Kidney epithelial cell (primary cell): ENCODE measurements around the gene MAF. TPM values are rescaled to one million over a fixed set of nuclear protein-coding genes. Genes with fewer than 3 reads are reported as not detected.

ENCODE experiments used
- DNase-seq: peaks from one replicate; pipeline ENCODE4 v3.0.0-alpha.2; 2010; ENCODE audit warnings: low read depth
- H3K27me3 ChIP-seq: 2 replicates; pipeline ENCODE4 v1.6.0; 2011; ENCODE audit warnings: low read length; ENCODE audit not compliant: control insufficient read depth, insufficient read depth
- H3K36me3 ChIP-seq: 2 replicates; pipeline ENCODE4 v1.5.1; 2011; ENCODE audit warnings: low read length; ENCODE audit not compliant: control insufficient read depth, insufficient read depth
- H3K4me3 ChIP-seq: 2 replicates; pipeline ENCODE4 v1.5.1; 2011; ENCODE audit warnings: low read depth, mild to moderate bottlenecking, control low read depth, low read length
- total RNA-seq: library from RNA; depleted of rRNA; stranded (reverse); fragments of >200 nt; gene quantifications from 2 replicates; pipeline ENCODE4 v1.2.3, GENCODE V29; 2015
- TF ChIP-seq, protein P1 (sequence below): IDR thresholded peaks from 2 replicates; pipeline ENCODE4 v1.5.1; 2011; ENCODE audit warnings: mild to moderate bottlenecking, moderate library complexity, low read length, control low read depth, inconsistent platforms; ENCODE audit not compliant: insufficient read depth, poor library complexity, severe bottlenecking

MAF gene
- total RNA-seq, 1 donor from 2014 or later, result 5.0 TPM

DNA sequence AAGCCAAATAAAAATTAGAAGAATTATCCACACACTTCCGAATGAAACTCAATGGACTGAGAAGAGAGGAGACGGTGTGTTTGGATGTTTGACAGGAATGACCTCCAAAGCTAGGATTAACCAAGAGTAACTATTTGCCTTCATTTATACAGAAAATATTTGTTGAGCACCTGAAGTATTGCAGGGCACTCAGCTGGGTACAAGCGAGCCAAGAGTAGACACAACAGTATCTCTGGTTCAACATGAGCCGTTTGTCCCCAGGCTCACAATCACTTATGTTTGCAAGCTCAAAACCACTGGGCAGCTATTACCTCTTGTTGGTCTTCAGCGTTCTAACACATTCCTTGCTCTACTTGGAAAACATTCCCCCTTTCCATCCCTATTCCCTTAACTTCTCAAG lies 38.8 kb downstream of the MAF start:
- TF ChIP-seq, protein P1, sequence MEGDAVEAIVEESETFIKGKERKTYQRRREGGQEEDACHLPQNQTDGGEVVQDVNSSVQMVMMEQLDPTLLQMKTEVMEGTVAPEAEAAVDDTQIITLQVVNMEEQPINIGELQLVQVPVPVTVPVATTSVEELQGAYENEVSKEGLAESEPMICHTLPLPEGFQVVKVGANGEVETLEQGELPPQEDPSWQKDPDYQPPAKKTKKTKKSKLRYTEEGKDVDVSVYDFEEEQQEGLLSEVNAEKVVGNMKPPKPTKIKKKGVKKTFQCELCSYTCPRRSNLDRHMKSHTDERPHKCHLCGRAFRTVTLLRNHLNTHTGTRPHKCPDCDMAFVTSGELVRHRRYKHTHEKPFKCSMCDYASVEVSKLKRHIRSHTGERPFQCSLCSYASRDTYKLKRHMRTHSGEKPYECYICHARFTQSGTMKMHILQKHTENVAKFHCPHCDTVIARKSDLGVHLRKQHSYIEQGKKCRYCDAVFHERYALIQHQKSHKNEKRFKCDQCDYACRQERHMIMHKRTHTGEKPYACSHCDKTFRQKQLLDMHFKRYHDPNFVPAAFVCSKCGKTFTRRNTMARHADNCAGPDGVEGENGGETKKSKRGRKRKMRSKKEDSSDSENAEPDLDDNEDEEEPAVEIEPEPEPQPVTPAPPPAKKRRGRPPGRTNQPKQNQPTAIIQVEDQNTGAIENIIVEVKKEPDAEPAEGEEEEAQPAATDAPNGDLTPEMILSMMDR, result no peak
- no peak overlapping the region for H3K4me3 ChIP-seq

DNA sequence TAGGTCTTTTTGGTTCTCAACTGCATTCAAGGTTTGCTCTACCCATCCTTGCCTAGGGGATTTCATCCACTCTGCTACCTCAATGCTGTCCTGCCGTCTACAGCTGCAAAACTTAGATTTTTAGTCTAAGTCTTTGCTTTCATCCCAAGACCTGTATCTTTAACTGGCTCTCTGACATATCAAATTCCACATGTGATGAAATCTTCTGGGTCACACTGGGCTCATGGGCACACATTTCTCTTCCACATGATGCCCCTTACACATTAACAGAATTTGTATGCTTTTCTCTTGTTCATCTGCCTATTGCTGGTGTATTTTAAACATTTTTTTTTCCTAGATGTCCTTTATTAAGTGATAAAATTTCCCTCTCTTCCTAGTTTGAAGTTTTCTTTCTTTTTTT lies 39.6 kb downstream of the MAF start:
- TF ChIP-seq, protein P1, result no peak
- Histone ChIP-seq H3K36me3 (no peaks in the 10 kb centered on the region), H3K4me3 (no peak overlapping the region), H3K27me3 (no peaks in the 10 kb centered on the region)
- DNase-seq, result no peak

More for the DNA sequence above, 38.8 kb downstream of the MAF start:
- DNase-seq, result no peak
- Histone ChIP-seq H3K27me3 (no peaks in the 10 kb centered on the region), H3K36me3 (no peaks in the 10 kb centered on the region)

DNA sequence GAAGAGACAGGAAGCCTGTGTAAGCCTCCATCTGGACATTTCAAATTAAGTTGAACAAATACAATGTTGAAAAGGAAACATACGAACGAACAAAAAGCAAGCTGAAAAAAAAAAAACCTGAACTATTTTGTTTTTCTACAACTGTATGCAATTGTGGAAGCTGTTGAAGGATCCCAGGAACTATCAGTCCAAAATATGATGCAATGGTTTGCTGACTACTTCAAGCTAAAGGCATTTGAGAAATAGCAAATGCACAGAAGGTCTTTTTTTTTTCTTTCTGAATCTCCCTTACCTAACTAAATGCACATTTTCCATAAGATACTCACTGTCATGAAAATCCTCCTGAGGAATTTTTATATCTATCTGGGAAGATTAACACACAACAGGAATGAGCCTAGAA lies 40.2 kb downstream of the MAF start:
- Histone ChIP-seq H3K27me3 (no peaks in the 10 kb centered on the region), H3K36me3 (no peaks in the 10 kb centered on the region), H3K4me3 (no peak overlapping the region)
- TF ChIP-seq, protein P1, result no peak
- DNase-seq, result no peak

DNA sequence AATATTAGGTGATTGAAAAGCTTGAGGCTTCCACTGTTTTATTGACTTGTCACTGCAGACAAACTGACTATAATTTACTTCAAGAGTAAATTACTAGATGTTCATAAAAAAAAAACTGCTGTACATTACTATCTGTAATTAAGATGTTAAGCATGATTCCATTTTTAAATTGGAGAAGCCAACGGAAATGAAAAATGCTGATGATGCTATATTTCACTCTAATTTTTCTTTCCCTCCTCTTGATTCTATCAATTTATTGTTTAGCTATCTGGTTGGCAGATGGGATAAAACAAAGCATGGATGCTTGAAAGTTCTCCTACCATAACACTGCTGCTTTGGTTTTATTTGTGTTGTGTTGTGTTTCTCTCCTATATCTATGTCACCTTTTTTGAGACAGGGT lies 41.0 kb downstream of the MAF start:
- TF ChIP-seq, protein P1, result no peak
- Histone ChIP-seq H3K27me3 (peaks cover 2% of the 10 kb centered on the region), H3K4me3 (no peak overlapping the region)

DNA sequence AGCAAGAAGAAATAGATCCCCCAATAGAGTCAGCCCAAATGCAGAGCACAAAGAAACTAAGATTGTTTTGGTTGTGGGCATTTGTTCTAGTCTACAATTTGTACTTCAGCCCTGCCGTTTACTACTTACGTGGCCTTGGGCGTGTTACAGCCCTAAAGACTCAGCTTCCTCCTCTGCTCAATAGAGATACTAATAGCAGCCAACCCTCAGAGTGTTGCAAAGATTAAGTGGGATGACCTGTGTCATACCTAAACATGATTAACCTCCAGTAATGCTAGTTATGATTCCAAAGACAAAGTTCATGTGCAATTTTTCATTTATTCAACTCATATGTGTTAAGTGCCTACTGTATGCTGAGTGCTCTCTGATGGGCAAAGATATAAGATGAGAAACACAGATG lies 43.1 kb downstream of the MAF start:
- TF ChIP-seq, protein P1, result no peak
- Histone ChIP-seq H3K27me3 (peaks cover 2% of the 10 kb centered on the region), H3K36me3 (no peaks in the 10 kb centered on the region), H3K4me3 (no peak overlapping the region)
- no peak for DNase-seq

More for the DNA sequence above, 41.0 kb downstream of the MAF start:
- no peaks in the 10 kb centered on the region for H3K36me3 ChIP-seq
- DNase-seq, result no peak

DNA sequence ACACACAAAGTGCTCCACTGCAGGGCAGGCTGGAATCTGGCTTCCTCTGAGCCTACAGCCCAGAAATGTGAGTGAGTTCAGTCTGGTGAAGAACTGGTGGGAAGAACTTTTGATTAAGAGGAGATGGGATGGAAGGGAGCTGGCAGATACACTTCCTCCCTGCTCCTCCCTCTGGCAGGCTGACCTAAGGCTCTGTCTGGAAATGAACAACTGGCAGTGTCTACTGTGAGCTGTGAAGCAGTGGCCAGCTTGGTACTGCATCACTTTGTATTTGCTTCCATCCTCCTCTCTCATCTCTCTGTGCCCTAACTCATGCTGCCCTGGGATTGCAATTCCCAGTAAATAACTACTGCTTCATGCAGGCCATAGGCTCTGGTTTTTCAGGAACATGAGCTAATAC lies 45.6 kb downstream of the MAF start:
- TF ChIP-seq, protein P1, result no peak
- H3K36me3 ChIP-seq, result no peaks in the 10 kb centered on the region
- no peak overlapping the region for H3K4me3 ChIP-seq
- no peak for DNase-seq
- H3K27me3 ChIP-seq, result peaks cover 2% of the 10 kb centered on the region
